Measurements from ENCODE around the gene FBLIM1.

Gene FBLIM1

GRCh38 chr1:15731735-15732685 lies 26.6 kb upstream of the FBLIM1 start:
- no peak for DNase-seq (ENCODE audit: low read depth)

GRCh38 chr1:15732686-15733081 lies 25.9 kb upstream of the FBLIM1 start:
- no peak for DNase-seq (ENCODE audit: low read depth)

GRCh38 chr1:15733218-15733725 lies 25.3 kb upstream of the FBLIM1 start:
- no peak for DNase-seq (ENCODE audit: low read depth)

GRCh38 chr1:15733726-15734226 lies 24.8 kb upstream of the FBLIM1 start:
- no peak for DNase-seq (ENCODE audit: low read depth)

GRCh38 chr1:15734296-15734695 lies 24.3 kb upstream of the FBLIM1 start:
- DNase-seq (ENCODE audit: low read depth) = no peak

- DNase-seq (ENCODE audit: low read depth) = no peak
These were observed 23.7 kb upstream of the FBLIM1 start for GRCh38 chr1:15734901-15735300.

GRCh38 chr1:15735304-15736037 lies 23.1 kb upstream of the FBLIM1 start:
- no peak for DNase-seq (ENCODE audit: low read depth)

GRCh38 chr1:15736038-15736891 lies 22.3 kb upstream of the FBLIM1 start, which contains the start of gene SLC25A34:
TSS of gene SLC25A34 (plus strand) at chr1:15736258. CDS start at chr1:15736486, 228 bp downstream.
- no peak for DNase-seq (ENCODE audit: low read depth)

GRCh38 chr1:15736892-15737261 lies 21.7 kb upstream of the FBLIM1 start:
- no peak for DNase-seq (ENCODE audit: low read depth)

GRCh38 chr1:15737324-15738319 lies 21.0 kb upstream of the FBLIM1 start:
- DNase-seq (ENCODE audit: low read depth) = no peak

GRCh38 chr1:15738416-15739113 lies 20.0 kb upstream of the FBLIM1 start:
- DNase-seq (ENCODE audit: low read depth) = no peak

- DNase-seq (ENCODE audit: low read depth) = no peak
These were observed 19.3 kb upstream of the FBLIM1 start for GRCh38 chr1:15739259-15739658.

- no peak for DNase-seq (ENCODE audit: low read depth)
These were observed 18.9 kb upstream of the FBLIM1 start for GRCh38 chr1:15739745-15740144.

GRCh38 chr1:15740924-15741850 lies 17.4 kb upstream of the FBLIM1 start:
- no peak for DNase-seq (ENCODE audit: low read depth)

- no peak for DNase-seq (ENCODE audit: low read depth)
These were observed 16.2 kb upstream of the FBLIM1 start, which contains the start of gene TMEM82 for GRCh38 chr1:15742339-15742801. TSS of gene TMEM82 (plus strand) at chr1:15742499. CDS start at chr1:15742560, 61 bp downstream.

GRCh38 chr1:15744122-15744679 lies 14.4 kb upstream of the FBLIM1 start:
- DNase-seq (ENCODE audit: low read depth) = no peak

- no peak for DNase-seq (ENCODE audit: low read depth)
These were observed 11.2 kb upstream of the FBLIM1 start for GRCh38 chr1:15747378-15747777.

GRCh38 chr1:15748264-15748663 lies 10.3 kb upstream of the FBLIM1 start:
- DNase-seq (ENCODE audit: low read depth) = no peak

Measured in GM04504 (cell line).